Chondrocyte (in vitro differentiated cells): ENCODE measurements around the gene MAP2K7. TPM values are rescaled to one million over a fixed set of nuclear protein-coding genes. Genes with fewer than 3 reads are reported as not detected.

ENCODE experiments used
- DNase-seq: peaks from one replicate; pipeline ENCODE4 v3.0.0; 2021; ENCODE audit warnings: mixed read lengths, low spot score
- H3K27ac Mint-ChIP-seq: one replicate; pipeline ENCODE4 v1.8.0; 2021; ENCODE audit warnings: mild to moderate bottlenecking, moderate library complexity, mixed read lengths; ENCODE audit not compliant: unreplicated experiment
- H3K27me3 Mint-ChIP-seq: 2 replicates; pipeline ENCODE4 v1.8.0; 2021; ENCODE audit warnings: low read depth, mixed read lengths
- H3K36me3 Mint-ChIP-seq: 2 replicates; pipeline ENCODE4 v1.8.0; 2021; ENCODE audit warnings: low read depth, mixed read lengths
- H3K4me1 Mint-ChIP-seq: 2 replicates; pipeline ENCODE4 v1.8.0; 2021; ENCODE audit warnings: low read depth, mild to moderate bottlenecking, mixed read lengths
- H3K4me3 Mint-ChIP-seq: one replicate; pipeline ENCODE4 v1.8.0; 2021; ENCODE audit warnings: mild to moderate bottlenecking, moderate library complexity, mixed read lengths; ENCODE audit not compliant: unreplicated experiment
- H3K9me3 Mint-ChIP-seq: 2 replicates; pipeline ENCODE4 v1.8.0; 2021; ENCODE audit warnings: low read depth, mixed read lengths
- total RNA-seq: library from RNA; stranded (reverse); gene quantifications from 3 replicates; pipeline ENCODE4 v1.2.1, GENCODE V29; 2021
- TF ChIP-seq, protein P1 (sequence below): fragments of 200-600 bp; sonication (generic); IDR thresholded peaks from 2 replicates; pipeline ENCODE4 v1.5.0; 2021; ENCODE audit warnings: antibody characterized with exemption, mild to moderate bottlenecking, moderate library complexity

Gene MAP2K7
- total RNA-seq, 1 donor from 2014 or later, result 24.4 TPM

DNA sequence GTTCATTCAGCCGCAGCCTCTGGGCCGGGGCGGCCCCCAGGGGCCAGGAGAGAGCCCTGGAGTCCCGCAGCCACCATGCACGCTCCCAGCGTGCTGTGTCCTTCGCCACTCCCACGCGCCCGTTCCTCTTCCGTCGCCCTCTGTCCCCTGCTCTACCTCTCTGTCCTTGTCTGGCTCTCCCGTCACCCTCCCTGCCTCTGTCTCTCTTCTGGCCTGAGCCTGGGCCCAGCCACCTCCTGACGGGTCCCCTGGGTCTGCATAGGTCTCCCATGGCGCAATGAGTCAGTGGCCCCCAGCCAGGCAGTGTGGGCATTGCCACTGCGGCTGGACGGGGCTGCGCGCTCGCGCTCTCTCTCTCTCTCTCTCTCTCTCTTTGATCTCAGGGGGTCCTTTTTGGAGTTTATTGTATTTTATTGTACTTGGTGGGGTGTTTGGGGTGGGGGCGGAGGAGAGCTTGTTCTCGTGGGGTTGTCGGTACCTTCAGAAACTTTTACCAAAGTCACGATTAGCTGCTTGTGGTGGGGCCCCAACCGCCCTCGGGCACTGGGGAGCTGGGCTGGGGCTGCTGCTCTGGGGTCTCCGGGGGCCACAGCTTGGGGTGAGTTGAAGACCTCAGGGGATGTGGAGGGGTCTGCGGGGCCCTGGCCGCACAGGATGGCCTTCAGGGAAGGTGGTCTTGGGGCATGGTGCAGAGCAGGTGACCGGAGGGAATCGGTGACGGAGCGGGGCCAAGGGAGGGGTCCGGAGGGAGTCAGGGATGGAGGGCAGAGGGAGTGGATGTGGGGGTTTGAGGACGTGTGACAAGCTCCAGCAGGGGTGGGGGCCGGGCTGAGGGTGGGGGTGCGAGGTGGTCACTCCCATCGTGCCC, 9.3 kb downstream of the MAP2K7 start:
- Mint-ChIP-seq H3K36me3 (peaks cover 14% of the 10 kb centered on the region), H3K27ac (no peak overlapping the region), H3K4me1 (peaks cover 13% of the 10 kb centered on the region), H3K9me3 (no peaks in the 10 kb centered on the region), H3K4me3 (no peak overlapping the region), H3K27me3 (no peaks in the 10 kb centered on the region)
- TF ChIP-seq, protein P1, sequence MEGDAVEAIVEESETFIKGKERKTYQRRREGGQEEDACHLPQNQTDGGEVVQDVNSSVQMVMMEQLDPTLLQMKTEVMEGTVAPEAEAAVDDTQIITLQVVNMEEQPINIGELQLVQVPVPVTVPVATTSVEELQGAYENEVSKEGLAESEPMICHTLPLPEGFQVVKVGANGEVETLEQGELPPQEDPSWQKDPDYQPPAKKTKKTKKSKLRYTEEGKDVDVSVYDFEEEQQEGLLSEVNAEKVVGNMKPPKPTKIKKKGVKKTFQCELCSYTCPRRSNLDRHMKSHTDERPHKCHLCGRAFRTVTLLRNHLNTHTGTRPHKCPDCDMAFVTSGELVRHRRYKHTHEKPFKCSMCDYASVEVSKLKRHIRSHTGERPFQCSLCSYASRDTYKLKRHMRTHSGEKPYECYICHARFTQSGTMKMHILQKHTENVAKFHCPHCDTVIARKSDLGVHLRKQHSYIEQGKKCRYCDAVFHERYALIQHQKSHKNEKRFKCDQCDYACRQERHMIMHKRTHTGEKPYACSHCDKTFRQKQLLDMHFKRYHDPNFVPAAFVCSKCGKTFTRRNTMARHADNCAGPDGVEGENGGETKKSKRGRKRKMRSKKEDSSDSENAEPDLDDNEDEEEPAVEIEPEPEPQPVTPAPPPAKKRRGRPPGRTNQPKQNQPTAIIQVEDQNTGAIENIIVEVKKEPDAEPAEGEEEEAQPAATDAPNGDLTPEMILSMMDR, result no peak
- DNase-seq, result peak; percentile 91

DNA sequence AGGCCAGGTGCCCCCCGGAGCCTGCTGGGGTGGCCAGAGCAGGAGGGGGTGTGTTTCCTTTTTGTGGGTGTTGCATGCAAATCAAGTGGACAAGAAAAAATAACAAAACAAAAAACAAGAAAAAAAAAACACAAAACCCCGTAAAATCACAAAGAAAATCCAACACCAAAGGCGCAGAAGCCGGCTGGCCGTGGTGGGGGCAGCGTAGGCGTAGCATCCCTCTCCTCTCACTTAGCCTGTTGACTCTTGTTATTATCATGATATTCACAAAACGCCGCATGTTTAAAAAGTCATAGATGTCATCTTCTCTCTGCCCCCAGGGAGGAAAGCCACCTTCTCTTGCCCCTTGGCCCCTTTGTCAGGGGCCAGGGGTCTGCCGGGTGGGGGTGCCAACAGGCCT, 10.0 kb downstream of the MAP2K7 start:
- Mint-ChIP-seq H3K27me3 (no peaks in the 10 kb centered on the region), H3K4me3 (no peak overlapping the region), H3K9me3 (no peaks in the 10 kb centered on the region), H3K27ac (no peak overlapping the region), H3K4me1 (peaks cover 14% of the 10 kb centered on the region), H3K36me3 (peaks cover 14% of the 10 kb centered on the region)
- DNase-seq, result no peak
- TF ChIP-seq, protein P1, result no peak

DNA sequence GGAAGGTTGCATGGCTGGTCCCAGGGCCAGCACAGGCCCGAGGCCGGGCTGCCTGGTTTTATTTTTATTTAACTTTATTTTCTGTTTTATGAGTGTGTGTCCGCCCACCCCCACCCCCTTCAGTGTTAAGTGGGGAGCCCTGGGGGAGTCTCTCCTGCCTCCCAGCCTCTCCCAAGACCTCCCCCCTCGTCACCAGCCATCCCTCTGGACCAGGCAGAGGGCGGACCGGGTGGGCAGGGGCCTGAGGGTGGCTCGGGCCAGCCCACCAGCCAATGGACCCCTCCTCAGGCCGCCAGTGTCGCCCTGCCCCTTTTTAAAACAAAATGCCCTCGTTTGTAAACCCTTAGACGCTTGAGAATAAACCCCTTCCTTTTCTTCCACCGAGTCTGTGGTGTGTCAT, 10.4 kb downstream of the MAP2K7 start:
- Mint-ChIP-seq H3K9me3 (no peaks in the 10 kb centered on the region), H3K27ac (no peak overlapping the region), H3K4me3 (no peak overlapping the region), H3K4me1 (peaks cover 14% of the 10 kb centered on the region), H3K36me3 (peaks cover 14% of the 10 kb centered on the region), H3K27me3 (no peaks in the 10 kb centered on the region)
- DNase-seq, result no peak
- TF ChIP-seq, protein P1, result no peak

DNA sequence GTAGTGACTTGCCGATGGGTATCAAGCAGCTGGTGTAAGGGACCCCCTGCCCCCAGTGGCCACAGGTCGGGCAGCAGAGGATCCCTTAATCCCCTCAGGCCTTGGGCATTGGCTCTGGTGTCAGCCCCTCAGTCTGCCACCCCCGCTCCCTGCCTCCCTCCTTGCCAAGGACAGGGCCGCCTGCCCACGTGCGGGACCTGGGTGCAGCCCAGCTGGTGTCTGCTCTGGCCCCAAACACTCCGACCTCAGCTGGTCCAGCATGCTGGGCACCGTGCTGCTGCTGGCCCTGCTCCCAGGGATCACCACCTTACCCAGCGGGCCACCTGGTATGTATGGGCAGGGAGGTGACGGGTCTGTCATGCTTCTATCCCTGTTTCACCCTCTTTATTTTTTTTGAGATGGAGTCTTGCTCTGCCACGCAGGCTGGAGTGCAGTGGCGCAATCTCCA, 10.9 kb downstream of the MAP2K7 start, which contains the start of gene TGFBR3L:
Gene TGFBR3L (plus strand): TSS at position 233 of the 448 bp plus-strand sequence.
- H3K27ac Mint-ChIP-seq, result no peak within 1 kb of the TSS
- TF ChIP-seq, protein P1, result no peak
- H3K36me3 Mint-ChIP-seq, result peaks cover 14% of the 10 kb centered on the region
- DNase-seq, result no peak
- no peaks in the 10 kb centered on the region for H3K9me3 Mint-ChIP-seq
- H3K4me3 Mint-ChIP-seq, result peak within 1 kb of the TSS; percentile 57
- no peaks in the 10 kb centered on the region for H3K27me3 Mint-ChIP-seq
- peaks cover 19% of the 10 kb centered on the region for H3K4me1 Mint-ChIP-seq

DNA sequence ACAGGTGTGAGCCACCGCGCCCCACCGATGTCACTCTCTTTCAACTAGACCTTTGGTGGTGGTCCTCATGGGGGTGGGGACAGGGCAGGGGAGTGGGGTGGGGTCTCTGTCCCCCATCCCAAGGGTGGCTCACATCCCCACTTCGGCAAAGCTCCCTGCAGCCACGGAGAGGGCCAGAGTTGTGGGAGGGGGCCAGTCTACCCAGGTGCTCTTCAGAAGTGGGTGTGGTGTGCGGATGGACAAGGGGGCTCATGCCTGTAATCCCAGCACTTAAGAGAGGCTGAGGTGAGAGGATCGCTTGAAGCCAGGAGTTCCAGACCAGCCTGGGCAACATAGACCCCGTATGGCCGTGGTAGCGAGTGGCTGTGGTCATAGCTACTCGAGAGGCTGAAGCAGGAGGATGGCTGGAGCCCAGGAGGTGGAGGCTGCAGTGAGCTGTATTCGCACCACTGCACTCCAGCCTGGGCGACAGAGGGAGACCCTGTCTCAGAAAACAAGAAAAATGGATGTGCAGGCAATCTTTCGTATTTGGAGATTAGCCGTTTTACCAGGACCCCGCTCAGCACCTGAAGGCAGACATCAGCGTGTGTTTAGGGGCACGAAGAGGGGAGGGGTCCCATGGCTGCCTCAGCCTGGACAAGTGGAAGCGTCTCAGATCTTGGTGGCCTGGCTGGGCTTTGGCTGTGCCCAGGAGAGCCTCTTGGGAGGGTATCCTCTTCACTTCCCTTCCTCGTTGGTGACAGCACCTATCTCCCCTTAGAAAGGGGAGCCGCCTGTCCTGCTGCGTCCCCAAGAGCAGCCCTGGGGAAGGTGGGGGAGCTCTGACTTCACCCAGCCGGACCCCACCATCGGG, 11.8 kb downstream of the MAP2K7 start:
- TF ChIP-seq, protein P1, result no peak
- H3K27me3 Mint-ChIP-seq, result no peaks in the 10 kb centered on the region
- no peak overlapping the region for H3K27ac Mint-ChIP-seq
- H3K9me3 Mint-ChIP-seq, result no peaks in the 10 kb centered on the region
- H3K4me1 Mint-ChIP-seq, result peaks cover 24% of the 10 kb centered on the region
- DNase-seq, result no peak
- H3K36me3 Mint-ChIP-seq, result peaks cover 13% of the 10 kb centered on the region
- H3K4me3 Mint-ChIP-seq, result peak overlapping the region; percentile 57
